Measurements from ENCODE around the gene KIF26B.

Gene KIF26B

GRCh38 chr1:245558069-245558468, 403.3 kb downstream of the KIF26B start:
- Histone ChIP-seq H3K4me3 (ENCODE audit: insufficient read depth, low read depth, low read length) (no peak overlapping the region), H3K36me3 (ENCODE audit: control insufficient read depth, insufficient read depth, low read length) (no peaks in the 10 kb centered on the region), H3K27me3 (ENCODE audit: control insufficient read depth, insufficient read depth, low read length, poor library complexity, severe bottlenecking) (no peaks in the 10 kb centered on the region), H3K4me1 (ENCODE audit: control insufficient read depth, insufficient read depth, low read length) (no peaks in the 10 kb centered on the region), H3K27ac (ENCODE audit: insufficient read depth, low read depth, low read length, poor library complexity, severe bottlenecking) (no peak overlapping the region), H3K9me3 (ENCODE audit: control insufficient read depth, low read length) (no peaks in the 10 kb centered on the region)
- 83 to 87% methylated on average over 5 of the region's 5 CpGs for WGBS, 2 experiments

DNA sequence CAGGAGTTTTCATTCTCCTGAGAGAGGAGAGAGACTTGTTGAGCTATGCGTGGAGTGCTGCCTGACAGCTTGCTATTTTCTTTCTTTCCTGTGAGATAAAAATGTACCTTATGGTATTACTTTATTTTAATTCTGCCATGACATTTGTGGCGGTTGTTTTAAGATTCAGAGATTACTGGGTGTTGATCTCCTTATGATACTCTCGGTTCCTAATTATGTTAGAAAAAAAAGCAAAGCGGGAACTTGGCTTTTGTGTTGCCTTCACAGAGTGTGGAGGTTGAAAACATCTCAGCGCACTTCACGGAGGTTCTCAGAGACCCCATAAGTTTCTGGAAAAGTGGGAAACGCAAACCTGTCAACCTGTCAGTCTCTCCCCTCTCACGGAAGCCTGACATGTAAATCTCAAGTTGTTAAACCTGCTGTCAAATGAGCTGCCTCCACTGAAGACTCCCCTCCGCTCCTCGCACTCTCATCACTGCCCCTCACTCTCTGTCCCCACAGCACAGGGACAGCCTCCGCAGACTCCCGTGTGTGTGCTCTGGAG, 405.6 kb downstream of the KIF26B start:
- 92 to 94% methylated on average over 12 of the region's 12 CpGs for WGBS, 2 experiments
- Histone ChIP-seq H3K4me3 (ENCODE audit: insufficient read depth, low read depth, low read length) (no peak overlapping the region), H3K4me1 (ENCODE audit: control insufficient read depth, insufficient read depth, low read length) (no peaks in the 10 kb centered on the region), H3K27ac (ENCODE audit: insufficient read depth, low read depth, low read length, poor library complexity, severe bottlenecking) (no peak overlapping the region), H3K9me3 (ENCODE audit: control insufficient read depth, low read length) (no peaks in the 10 kb centered on the region), H3K27me3 (ENCODE audit: control insufficient read depth, insufficient read depth, low read length, poor library complexity, severe bottlenecking) (no peaks in the 10 kb centered on the region), H3K36me3 (ENCODE audit: control insufficient read depth, insufficient read depth, low read length) (no peaks in the 10 kb centered on the region)

GRCh38 chr1:245561665-245562234, 407.0 kb downstream of the KIF26B start:
- Histone ChIP-seq H3K4me1 (ENCODE audit: control insufficient read depth, insufficient read depth, low read length) (no peaks in the 10 kb centered on the region), H3K4me3 (ENCODE audit: insufficient read depth, low read depth, low read length) (no peak overlapping the region), H3K27ac (ENCODE audit: insufficient read depth, low read depth, low read length, poor library complexity, severe bottlenecking) (no peak overlapping the region), H3K27me3 (ENCODE audit: control insufficient read depth, insufficient read depth, low read length, poor library complexity, severe bottlenecking) (no peaks in the 10 kb centered on the region), H3K9me3 (ENCODE audit: control insufficient read depth, low read length) (no peaks in the 10 kb centered on the region), H3K36me3 (ENCODE audit: control insufficient read depth, insufficient read depth, low read length) (no peaks in the 10 kb centered on the region)
- whole genome bisulfite sequencing, 2 experiments: 93 to 97% methylated on average over 10 of the region's 10 CpGs

GRCh38 chr1:245566134-245566533, 411.3 kb downstream of the KIF26B start:
- Histone ChIP-seq H3K4me3 (ENCODE audit: insufficient read depth, low read depth, low read length) (no peak overlapping the region), H3K9me3 (ENCODE audit: control insufficient read depth, low read length) (no peaks in the 10 kb centered on the region), H3K36me3 (ENCODE audit: control insufficient read depth, insufficient read depth, low read length) (no peaks in the 10 kb centered on the region), H3K27me3 (ENCODE audit: control insufficient read depth, insufficient read depth, low read length, poor library complexity, severe bottlenecking) (no peaks in the 10 kb centered on the region), H3K4me1 (ENCODE audit: control insufficient read depth, insufficient read depth, low read length) (no peaks in the 10 kb centered on the region), H3K27ac (ENCODE audit: insufficient read depth, low read depth, low read length, poor library complexity, severe bottlenecking) (no peak overlapping the region)
- 92 to 95% methylated on average over 2 of the region's 2 CpGs for WGBS, 2 experiments

DNA sequence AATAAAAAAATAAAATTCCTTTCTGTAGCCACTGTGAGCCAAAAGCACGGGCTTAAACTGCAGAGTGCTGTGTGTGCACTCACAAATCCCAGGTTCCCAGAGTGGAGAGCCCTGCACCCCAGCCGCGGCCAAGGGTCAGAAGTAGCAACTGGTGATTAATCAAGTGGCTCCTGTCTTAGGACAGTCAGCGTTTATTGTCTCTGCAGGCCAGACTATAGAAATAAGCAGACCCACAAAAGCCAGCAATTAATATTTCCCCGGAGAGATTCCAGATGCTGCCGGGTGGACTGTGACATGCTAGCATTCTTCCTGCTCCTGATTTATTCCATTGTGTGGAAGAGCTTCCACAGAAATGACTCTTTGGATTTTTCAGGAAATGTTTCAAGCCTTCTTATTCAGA, 412.2 kb downstream of the KIF26B start:
- peaks cover 5% of the 10 kb centered on the region for H3K4me1 ChIP-seq (ENCODE audit: control insufficient read depth, insufficient read depth, low read length)
- H3K27ac ChIP-seq (ENCODE audit: insufficient read depth, low read depth, low read length, poor library complexity, severe bottlenecking): no peak overlapping the region
- no peaks in the 10 kb centered on the region for H3K36me3 ChIP-seq (ENCODE audit: control insufficient read depth, insufficient read depth, low read length)
- H3K27me3 ChIP-seq (ENCODE audit: control insufficient read depth, insufficient read depth, low read length, poor library complexity, severe bottlenecking): no peaks in the 10 kb centered on the region
- WGBS, 2 experiments: 88 to 91% methylated on average over 6 of the region's 6 CpGs
- no peaks in the 10 kb centered on the region for H3K9me3 ChIP-seq (ENCODE audit: control insufficient read depth, low read length)
- no peak overlapping the region for H3K4me3 ChIP-seq (ENCODE audit: insufficient read depth, low read depth, low read length)

DNA sequence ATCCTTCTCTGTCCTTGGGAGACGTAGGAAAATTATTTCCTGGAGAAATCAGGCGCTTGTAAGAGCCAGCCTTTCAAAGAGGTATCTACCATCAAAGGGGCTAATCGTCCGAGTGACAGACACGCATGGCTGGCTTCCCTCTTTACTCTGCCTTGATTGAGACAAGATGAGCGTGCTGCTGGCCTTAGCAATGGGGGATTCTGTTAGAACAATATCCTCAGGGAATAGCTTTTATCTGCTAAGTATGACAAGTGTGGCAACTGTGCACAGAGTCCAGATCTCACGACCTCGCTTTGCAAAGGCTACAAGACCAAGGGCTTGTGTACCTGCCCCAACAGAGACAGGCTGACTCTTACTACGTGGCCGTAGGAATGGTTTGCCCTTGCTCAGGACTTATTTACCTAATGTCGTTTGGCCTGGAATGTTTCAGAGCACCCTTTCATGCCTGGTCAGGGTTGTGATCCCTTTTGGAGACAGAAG, 417.1 kb downstream of the KIF26B start:
- WGBS, 2 experiments: 65 to 66% methylated on average over 11 of the region's 11 CpGs
- Histone ChIP-seq H3K9me3 (ENCODE audit: control insufficient read depth, low read length) (no peaks in the 10 kb centered on the region), H3K27ac (ENCODE audit: insufficient read depth, low read depth, low read length, poor library complexity, severe bottlenecking) (no peak overlapping the region), H3K27me3 (ENCODE audit: control insufficient read depth, insufficient read depth, low read length, poor library complexity, severe bottlenecking) (no peaks in the 10 kb centered on the region), H3K36me3 (ENCODE audit: control insufficient read depth, insufficient read depth, low read length) (no peaks in the 10 kb centered on the region), H3K4me1 (ENCODE audit: control insufficient read depth, insufficient read depth, low read length) (peaks cover 18% of the 10 kb centered on the region), H3K4me3 (ENCODE audit: insufficient read depth, low read depth, low read length) (no peak overlapping the region)

GRCh38 chr1:245572709-245573108, 417.9 kb downstream of the KIF26B start:
- Histone ChIP-seq H3K27me3 (ENCODE audit: control insufficient read depth, insufficient read depth, low read length, poor library complexity, severe bottlenecking) (no peaks in the 10 kb centered on the region), H3K4me1 (ENCODE audit: control insufficient read depth, insufficient read depth, low read length) (peaks cover 18% of the 10 kb centered on the region), H3K36me3 (ENCODE audit: control insufficient read depth, insufficient read depth, low read length) (no peaks in the 10 kb centered on the region), H3K9me3 (ENCODE audit: control insufficient read depth, low read length) (no peaks in the 10 kb centered on the region), H3K27ac (ENCODE audit: insufficient read depth, low read depth, low read length, poor library complexity, severe bottlenecking) (no peak overlapping the region), H3K4me3 (ENCODE audit: insufficient read depth, low read depth, low read length) (no peak overlapping the region)
- 92 to 95% methylated on average over 7 of the region's 7 CpGs for WGBS, 2 experiments

- Histone ChIP-seq H3K9me3 (ENCODE audit: control insufficient read depth, low read length) (no peaks in the 10 kb centered on the region), H3K27me3 (ENCODE audit: control insufficient read depth, insufficient read depth, low read length, poor library complexity, severe bottlenecking) (no peaks in the 10 kb centered on the region), H3K36me3 (ENCODE audit: control insufficient read depth, insufficient read depth, low read length) (no peaks in the 10 kb centered on the region), H3K27ac (ENCODE audit: insufficient read depth, low read depth, low read length, poor library complexity, severe bottlenecking) (no peak overlapping the region), H3K4me1 (ENCODE audit: control insufficient read depth, insufficient read depth, low read length) (peaks cover 22% of the 10 kb centered on the region), H3K4me3 (ENCODE audit: insufficient read depth, low read depth, low read length) (no peak overlapping the region)
- 79 to 94% methylated on average over 2 of the region's 2 CpGs for WGBS, 2 experiments
These were observed 420.9 kb downstream of the KIF26B start for GRCh38 chr1:245575710-245576109.

- no peak overlapping the region for H3K27ac ChIP-seq (ENCODE audit: insufficient read depth, low read depth, low read length, poor library complexity, severe bottlenecking)
- H3K4me1 ChIP-seq (ENCODE audit: control insufficient read depth, insufficient read depth, low read length): peaks cover 22% of the 10 kb centered on the region
- no peak overlapping the region for H3K4me3 ChIP-seq (ENCODE audit: insufficient read depth, low read depth, low read length)
- no peaks in the 10 kb centered on the region for H3K27me3 ChIP-seq (ENCODE audit: control insufficient read depth, insufficient read depth, low read length, poor library complexity, severe bottlenecking)
- H3K36me3 ChIP-seq (ENCODE audit: control insufficient read depth, insufficient read depth, low read length): no peaks in the 10 kb centered on the region
- WGBS, 2 experiments: 32 to 51% methylated on average over 3 to 4 of the region's 4 CpGs
- H3K9me3 ChIP-seq (ENCODE audit: control insufficient read depth, low read length): no peaks in the 10 kb centered on the region
These were observed 421.5 kb downstream of the KIF26B start for GRCh38 chr1:245576323-245576722.

DNA sequence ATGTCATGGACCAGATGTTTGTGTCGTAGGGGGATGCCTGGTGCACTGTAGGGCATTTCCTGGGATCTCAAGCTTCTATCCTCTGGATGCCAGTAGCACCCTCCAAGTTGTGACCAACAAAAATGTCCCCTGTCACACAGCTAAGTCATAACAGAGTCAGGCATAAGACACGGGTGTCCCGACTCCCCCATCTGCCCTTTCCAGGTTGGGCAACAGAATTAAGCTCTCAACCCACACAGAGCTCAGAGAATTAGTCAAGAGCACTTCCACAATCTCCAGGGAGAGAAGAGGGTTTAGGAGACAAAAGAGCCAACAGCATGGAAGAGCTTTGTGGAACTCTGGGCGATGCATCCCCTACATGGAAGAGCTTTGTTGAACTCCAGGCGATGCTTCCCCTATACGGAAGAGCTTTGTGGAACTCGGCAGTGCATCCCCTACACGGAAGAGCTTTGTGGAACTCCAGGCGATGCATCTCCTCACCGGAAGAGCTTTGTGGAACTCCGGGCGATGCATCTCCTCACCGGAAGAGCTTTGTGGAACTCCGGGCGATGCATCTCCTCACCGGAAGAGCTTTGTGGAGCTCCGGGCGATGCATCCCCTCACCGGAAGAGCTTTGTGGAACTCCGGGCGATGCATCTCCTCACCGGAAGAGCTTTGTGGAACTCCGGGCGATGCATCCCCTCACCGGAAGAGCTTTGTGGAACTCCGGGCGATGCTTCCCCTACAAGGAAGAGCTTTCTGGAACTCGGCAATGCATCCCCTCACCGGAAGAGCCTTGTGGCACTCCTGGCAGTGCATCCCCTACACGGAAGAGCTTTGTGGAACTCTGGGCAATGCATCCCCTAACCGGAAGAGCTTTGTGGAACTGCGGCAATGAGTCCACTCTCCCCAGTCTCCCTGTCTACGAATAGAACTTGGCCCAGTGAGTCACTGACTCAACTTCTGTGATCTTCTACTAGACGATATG, 422.7 kb downstream of the KIF26B start:
- Histone ChIP-seq H3K27ac (ENCODE audit: insufficient read depth, low read depth, low read length, poor library complexity, severe bottlenecking) (no peak overlapping the region), H3K4me1 (ENCODE audit: control insufficient read depth, insufficient read depth, low read length) (peaks cover 13% of the 10 kb centered on the region), H3K27me3 (ENCODE audit: control insufficient read depth, insufficient read depth, low read length, poor library complexity, severe bottlenecking) (no peaks in the 10 kb centered on the region), H3K9me3 (ENCODE audit: control insufficient read depth, low read length) (no peaks in the 10 kb centered on the region), H3K36me3 (ENCODE audit: control insufficient read depth, insufficient read depth, low read length) (no peaks in the 10 kb centered on the region), H3K4me3 (ENCODE audit: insufficient read depth, low read depth, low read length) (no peak overlapping the region)
- WGBS, 2 experiments: 91 to 93% methylated on average over 34 of the region's 34 CpGs
